Activated CD4-positive, alpha-beta T cell treated with anti-CD3 and anti-CD28 coated beads, Interleukin-2, amount 50 U/mL, for 24 hours (primary cell): Measurements from ENCODE around the gene LPA.

Experiments used
- DNase-seq, 2 donors: peaks; one replicate each; pipeline ENCODE4 v3.0.0-alpha.2; 2020; ENCODE audit warnings: low read depth in 1 of 2, low spot score in 1 of 2

The LPA gene

GRCh38 chr6:160513836-160514235, 150.2 kb downstream of the LPA start:
- DNase-seq = no peak

GRCh38 chr6:160510976-160511617, 153.0 kb downstream of the LPA start:
- no peak for DNase-seq

- no peak for DNase-seq
Observed at GRCh38 chr6:160510199-160510598, 153.9 kb downstream of the LPA start.

- DNase-seq = no peak
Observed at GRCh38 chr6:160509610-160510009, 154.5 kb downstream of the LPA start.

GRCh38 chr6:160508599-160508998, 155.5 kb downstream of the LPA start:
- no peak for DNase-seq

GRCh38 chr6:160507420-160507819, 156.7 kb downstream of the LPA start:
- no peak for DNase-seq

GRCh38 chr6:160505970-160506369, 158.1 kb downstream of the LPA start:
- DNase-seq = no peak

GRCh38 chr6:160500639-160501038, 163.4 kb downstream of the LPA start:
- DNase-seq = no peak

- DNase-seq = no peak
Observed at GRCh38 chr6:160494576-160494975, 169.5 kb downstream of the LPA start.

GRCh38 chr6:160489091-160489490, 175.0 kb downstream of the LPA start:
- DNase-seq = no peak

GRCh38 chr6:160487116-160487515, 177.0 kb downstream of the LPA start:
- DNase-seq = no peak
